Measurements from ENCODE around the gene LGALS7.

The LGALS7 gene

DNA sequence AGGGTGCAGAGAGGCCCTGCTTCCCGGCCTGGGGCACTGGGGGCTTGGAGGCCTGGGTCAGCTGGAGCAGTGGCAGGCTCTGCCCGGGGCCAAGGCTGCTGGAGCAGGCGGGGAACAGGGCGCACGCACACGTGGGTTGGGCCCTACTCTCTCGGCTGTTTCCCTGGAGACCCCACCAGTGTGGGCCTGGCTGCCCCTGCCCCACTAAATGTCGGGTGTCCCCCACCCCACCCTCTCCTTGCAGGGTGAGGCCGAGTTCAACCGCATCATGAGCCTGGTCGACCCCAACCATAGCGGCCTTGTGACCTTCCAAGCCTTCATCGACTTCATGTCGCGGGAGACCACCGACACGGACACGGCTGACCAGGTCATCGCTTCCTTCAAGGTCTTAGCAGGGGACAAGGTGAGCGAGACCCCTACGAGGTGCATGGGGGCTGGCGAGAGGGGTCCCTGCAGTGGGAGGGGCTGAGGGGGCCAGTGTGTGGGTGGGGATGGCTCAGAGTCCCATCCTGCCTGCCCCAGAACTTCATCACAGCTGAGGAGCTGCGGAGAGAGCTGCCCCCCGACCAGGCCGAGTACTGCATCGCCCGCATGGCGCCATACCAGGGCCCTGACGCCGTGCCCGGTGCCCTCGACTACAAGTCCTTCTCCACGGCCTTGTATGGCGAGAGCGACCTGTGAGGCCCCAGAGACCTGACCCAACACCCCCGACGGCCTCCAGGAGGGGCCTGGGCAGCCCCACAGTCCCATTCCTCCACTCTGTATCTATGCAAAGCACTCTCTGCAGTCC, 44.4 kb downstream of the LGALS7 start:
- no peak overlapping the region for H3K4me3 ChIP-seq (ENCODE audit: low read depth, low read length)
- DNase-seq (ENCODE audit: low read depth): no peak
- TF ChIP-seq, protein P1, sequence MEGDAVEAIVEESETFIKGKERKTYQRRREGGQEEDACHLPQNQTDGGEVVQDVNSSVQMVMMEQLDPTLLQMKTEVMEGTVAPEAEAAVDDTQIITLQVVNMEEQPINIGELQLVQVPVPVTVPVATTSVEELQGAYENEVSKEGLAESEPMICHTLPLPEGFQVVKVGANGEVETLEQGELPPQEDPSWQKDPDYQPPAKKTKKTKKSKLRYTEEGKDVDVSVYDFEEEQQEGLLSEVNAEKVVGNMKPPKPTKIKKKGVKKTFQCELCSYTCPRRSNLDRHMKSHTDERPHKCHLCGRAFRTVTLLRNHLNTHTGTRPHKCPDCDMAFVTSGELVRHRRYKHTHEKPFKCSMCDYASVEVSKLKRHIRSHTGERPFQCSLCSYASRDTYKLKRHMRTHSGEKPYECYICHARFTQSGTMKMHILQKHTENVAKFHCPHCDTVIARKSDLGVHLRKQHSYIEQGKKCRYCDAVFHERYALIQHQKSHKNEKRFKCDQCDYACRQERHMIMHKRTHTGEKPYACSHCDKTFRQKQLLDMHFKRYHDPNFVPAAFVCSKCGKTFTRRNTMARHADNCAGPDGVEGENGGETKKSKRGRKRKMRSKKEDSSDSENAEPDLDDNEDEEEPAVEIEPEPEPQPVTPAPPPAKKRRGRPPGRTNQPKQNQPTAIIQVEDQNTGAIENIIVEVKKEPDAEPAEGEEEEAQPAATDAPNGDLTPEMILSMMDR (IDR thresholded peaks at IDR 0.05; ENCODE audit: low read depth, low read length, missing control alignments): no peak

GRCh38 chr19:38727868-38728660, 45.3 kb downstream of the LGALS7 start:
- DNase-seq (ENCODE audit: low read depth): no peak
- TF ChIP-seq, protein P1 (IDR thresholded peaks at IDR 0.05; ENCODE audit: low read depth, low read length, missing control alignments): no peak
- H3K4me3 ChIP-seq (ENCODE audit: low read depth, low read length): no peak overlapping the region

- no peak for DNase-seq (ENCODE audit: low read depth)
- H3K4me3 ChIP-seq (ENCODE audit: low read depth, low read length): no peak overlapping the region
- TF ChIP-seq, protein P1 (IDR thresholded peaks at IDR 0.05; ENCODE audit: low read depth, low read length, missing control alignments): no peak
These were observed 45.9 kb downstream of the LGALS7 start for GRCh38 chr19:38727306-38727867.

DNA sequence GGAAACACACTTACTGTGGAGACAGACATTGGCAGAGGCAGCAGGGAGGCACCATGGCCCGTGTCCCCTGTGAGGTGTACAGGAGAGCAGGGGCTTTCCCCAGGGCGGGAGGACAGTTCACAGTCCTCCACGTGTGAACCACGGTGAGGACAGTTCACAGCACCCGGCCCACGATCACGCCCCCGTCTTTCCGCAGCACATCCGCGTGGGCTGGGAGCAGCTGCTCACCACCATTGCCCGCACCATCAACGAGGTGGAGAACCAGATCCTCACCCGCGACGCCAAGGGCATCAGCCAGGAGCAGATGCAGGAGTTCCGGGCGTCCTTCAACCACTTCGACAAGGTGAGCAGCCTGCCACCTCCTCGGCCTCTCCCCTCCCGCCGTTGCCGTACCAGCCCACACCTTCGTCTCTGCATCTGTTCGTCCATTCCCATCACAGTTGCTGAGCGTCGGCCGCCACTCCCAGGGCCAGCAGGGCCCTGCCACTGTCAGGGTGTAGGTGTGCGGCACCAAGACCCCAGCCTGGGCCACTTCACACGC, 46.5 kb downstream of the LGALS7 start:
- no peak overlapping the region for H3K4me3 ChIP-seq (ENCODE audit: low read depth, low read length)
- TF ChIP-seq, protein P1 (IDR thresholded peaks at IDR 0.05; ENCODE audit: low read depth, low read length, missing control alignments): no peak
- DNase-seq (ENCODE audit: low read depth): no peak

DNA sequence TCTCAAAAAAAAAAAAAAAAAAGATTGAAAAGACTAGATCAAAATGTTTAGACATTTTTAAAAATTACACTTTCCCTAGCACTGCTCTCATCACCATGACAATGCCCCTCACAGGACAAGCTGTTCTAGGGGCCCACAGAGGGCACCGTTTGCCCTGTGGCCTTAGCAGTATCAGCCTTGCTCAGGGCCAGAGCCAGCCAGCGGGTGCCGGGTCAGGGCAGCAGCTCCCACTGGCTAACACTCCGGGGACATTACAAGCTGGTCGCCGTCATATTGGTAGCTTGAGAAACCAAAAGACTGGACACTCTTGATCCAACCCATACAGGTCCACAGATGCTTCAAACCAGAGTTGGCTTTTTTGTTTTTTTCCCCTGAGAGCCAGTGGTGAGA, 47.0 kb downstream of the LGALS7 start:
- TF ChIP-seq, protein P1 (IDR thresholded peaks at IDR 0.05; ENCODE audit: low read depth, low read length, missing control alignments): no peak
- H3K4me3 ChIP-seq (ENCODE audit: low read depth, low read length): no peak overlapping the region
- no peak for DNase-seq (ENCODE audit: low read depth)

DNA sequence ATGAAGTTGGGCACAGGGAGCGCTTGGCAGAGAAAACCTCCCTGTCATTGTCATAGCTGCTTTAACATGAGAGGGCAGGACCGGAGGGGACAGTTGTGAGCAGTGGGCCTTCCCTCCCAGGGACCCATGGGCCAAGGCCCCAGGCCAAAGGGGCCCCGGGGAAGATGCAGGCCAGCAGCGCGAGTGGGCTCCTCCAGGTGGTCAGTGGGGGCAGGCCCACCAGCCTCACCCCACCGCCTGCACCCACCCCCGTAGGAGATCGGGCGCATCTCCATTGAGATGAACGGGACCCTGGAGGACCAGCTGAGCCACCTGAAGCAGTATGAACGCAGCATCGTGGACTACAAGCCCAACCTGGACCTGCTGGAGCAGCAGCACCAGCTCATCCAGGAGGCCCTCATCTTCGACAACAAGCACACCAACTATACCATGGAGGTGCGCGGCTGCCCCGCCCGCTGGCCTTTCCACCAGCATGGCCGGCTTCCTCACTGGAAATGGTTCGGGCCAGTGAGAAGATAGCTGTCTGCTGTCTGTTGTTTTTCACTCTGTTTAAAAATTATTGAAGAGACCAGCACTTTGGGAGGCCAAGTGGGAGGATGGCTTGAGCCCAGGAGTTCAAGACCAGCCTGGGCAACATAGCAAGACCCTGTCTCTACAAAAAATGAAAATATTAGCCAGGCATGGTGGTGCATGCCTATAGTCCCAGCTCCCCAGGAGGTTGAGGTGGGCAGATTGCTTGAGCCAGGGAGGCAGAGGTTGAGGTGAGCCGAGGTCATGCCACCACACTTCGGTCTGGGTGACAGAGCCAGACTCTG, 47.6 kb downstream of the LGALS7 start:
- TF ChIP-seq, protein P1 (IDR thresholded peaks at IDR 0.05; ENCODE audit: low read depth, low read length, missing control alignments): no peak
- no peak overlapping the region for H3K4me3 ChIP-seq (ENCODE audit: low read depth, low read length)
- no peak for DNase-seq (ENCODE audit: low read depth)
